Mesendoderm (in vitro differentiated cells): Measurements from ENCODE around the gene SERPINA7.
"Not testable (repeated sequence)": the region's sequence is repeated elsewhere in the genome, so short reads cannot be mapped to it uniquely, and the experiment has no call there.

Experiments
- DNase-seq: peaks from one replicate; pipeline ENCODE4 v3.0.0; 2013
- H2AK5ac ChIP-seq: 2 replicates; pipeline ENCODE4 v1.6.1; 2013; ENCODE audit warnings: low read length, inconsistent platforms
- H2BK120ac ChIP-seq: 2 replicates; pipeline ENCODE4 v1.6.1; 2013; ENCODE audit warnings: low read depth, mild to moderate bottlenecking, low read length, moderate library complexity, mixed read lengths
- H2BK15ac ChIP-seq: replicated peaks from 2 replicates; pipeline ENCODE4 v1.6.1; 2013; ENCODE audit warnings: low read depth, mild to moderate bottlenecking, moderate library complexity
- H2BK5ac ChIP-seq: 2 replicates; pipeline ENCODE4 v1.6.1; 2013; ENCODE audit warnings: low read length, inconsistent platforms
- H3K18ac ChIP-seq: 2 replicates; pipeline ENCODE4 v1.6.1; 2013; ENCODE audit warnings: mild to moderate bottlenecking, low read length, mixed read lengths
- H3K23ac ChIP-seq: one replicate; pipeline ENCODE4 v1.6.1; 2013; ENCODE audit warnings: low read length
- H3K27ac ChIP-seq: 2 replicates; pipeline ENCODE4 v1.5.1; 2013; ENCODE audit warnings: low read depth, mild to moderate bottlenecking, inconsistent platforms, low read length, moderate library complexity
- H3K27me3 ChIP-seq: 2 replicates; pipeline ENCODE4 v1.6.1; 2013; ENCODE audit warnings: low read length, control low read depth, mild to moderate bottlenecking, inconsistent platforms; ENCODE audit not compliant: insufficient read depth, poor library complexity
- H3K36me3 ChIP-seq: 2 replicates; pipeline ENCODE4 v1.6.1; 2013; ENCODE audit warnings: low read length, inconsistent platforms; ENCODE audit not compliant: control insufficient read depth, insufficient read depth
- H3K4ac ChIP-seq: one replicate; pipeline ENCODE4 v1.6.1; 2013; ENCODE audit warnings: low read depth, mild to moderate bottlenecking, low read length, moderate library complexity
- H3K4me1 ChIP-seq: 2 replicates; pipeline ENCODE4 v1.6.1; 2013; ENCODE audit warnings: low read depth, low read length, inconsistent platforms; ENCODE audit not compliant: control insufficient read depth
- H3K4me2 ChIP-seq: 2 replicates; pipeline ENCODE4 v1.6.1; 2013; ENCODE audit warnings: low read length
- H3K4me3 ChIP-seq: 2 replicates; pipeline ENCODE4 v1.5.1; 2013; ENCODE audit warnings: mild to moderate bottlenecking, low read length
- H3K56ac ChIP-seq: one replicate; pipeline ENCODE4 v1.6.1; 2013; ENCODE audit warnings: low read length
- H3K79me1 ChIP-seq: 2 replicates; pipeline ENCODE4 v1.6.1; 2013; ENCODE audit warnings: low read length, inconsistent platforms
- H3K79me2 ChIP-seq: 2 replicates; pipeline ENCODE4 v1.6.1; 2013; ENCODE audit warnings: mild to moderate bottlenecking, low read length; ENCODE audit not compliant: control insufficient read depth, insufficient read depth
- H3K9ac ChIP-seq: 2 replicates; pipeline ENCODE4 v1.6.1; 2013; ENCODE audit warnings: low read length, inconsistent platforms
- H4K5ac ChIP-seq: one replicate; pipeline ENCODE4 v1.6.1; 2013; ENCODE audit warnings: low read length
- H4K8ac ChIP-seq: one replicate; pipeline ENCODE4 v1.6.1; 2013; ENCODE audit warnings: low read depth, mild to moderate bottlenecking, control low read depth, low read length, moderate library complexity
- WGBS: extraction: QIAGEN DNeasy Blood & Tissue Kit; methylation state at CpG from one replicate; pipeline ENCODE4 v1.1.7; 2013; ENCODE audit warnings: low lambda C conversion rate, missing lambda C conversion rate; ENCODE audit not compliant: insufficient coverage; ENCODE audit errors: extremely low coverage; 5-methylcytosine and 5-hydroxymethylcytosine counted together

Gene SERPINA7

GRCh38 chrX:106009145-106009544 is 29.4 kb downstream of the SERPINA7 start:
- Histone ChIP-seq H3K18ac (no peak overlapping the region), H3K4me3 (no peak overlapping the region), H2BK5ac (no peak overlapping the region), H3K79me1 (no peaks in the 10 kb centered on the region), H3K36me3 (no peaks in the 10 kb centered on the region), H3K4me1 (no peaks in the 10 kb centered on the region), H3K27ac (no peak overlapping the region), H3K79me2 (no peaks in the 10 kb centered on the region), H4K5ac (no peak overlapping the region), H3K56ac (no peak overlapping the region), H3K23ac (no peak overlapping the region), H3K9ac (no peak overlapping the region), H3K4me2 (no peak overlapping the region), H4K8ac (no peak overlapping the region), H2AK5ac (no peak overlapping the region), H2BK120ac (no peak overlapping the region), H3K4ac (no peak overlapping the region), H3K27me3 (no peaks in the 10 kb centered on the region), H2BK15ac (no peak overlapping the region)
- WGBS, result no CpG with 5 or more reads among the region's 5 CpGs
- no peak for DNase-seq

DNA sequence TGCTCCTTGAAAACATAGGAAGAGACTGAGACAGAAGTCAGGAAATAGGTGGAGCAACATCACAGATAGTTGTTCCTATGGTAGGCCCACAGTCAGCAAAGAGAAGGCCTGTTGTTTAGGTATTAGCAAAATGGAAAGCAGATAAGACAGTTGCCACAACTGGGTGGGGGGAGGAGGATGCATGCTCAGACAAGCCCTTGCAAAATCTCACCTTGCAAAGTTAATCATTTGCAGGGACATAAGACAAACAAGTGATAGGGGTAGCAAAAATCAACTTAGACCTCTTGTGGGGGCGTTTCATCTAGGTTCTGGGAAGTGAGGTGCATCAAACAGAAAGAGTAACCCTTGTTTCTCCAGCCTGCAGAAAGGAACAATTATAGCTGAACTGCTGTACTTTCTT is 30.7 kb downstream of the SERPINA7 start:
- no peaks in the 10 kb centered on the region for H3K36me3 ChIP-seq
- H3K79me2 ChIP-seq, result no peaks in the 10 kb centered on the region
- H3K4ac ChIP-seq, result no peak overlapping the region
- no peak overlapping the region for H2BK15ac ChIP-seq
- H2BK120ac ChIP-seq, result no peak overlapping the region
- no peaks in the 10 kb centered on the region for H3K79me1 ChIP-seq
- no peak overlapping the region for H3K23ac ChIP-seq
- no peak overlapping the region for H4K8ac ChIP-seq
- H4K5ac ChIP-seq, result no peak overlapping the region
- H3K4me3 ChIP-seq, result no peak overlapping the region
- peak; percentile 23 for DNase-seq
- H2BK5ac ChIP-seq, result no peak overlapping the region
- H3K27me3 ChIP-seq, result no peaks in the 10 kb centered on the region
- H3K18ac ChIP-seq, result no peak overlapping the region
- H3K4me2 ChIP-seq, result no peak overlapping the region
- H3K4me1 ChIP-seq, result no peaks in the 10 kb centered on the region
- no peak overlapping the region for H2AK5ac ChIP-seq
- no peak overlapping the region for H3K27ac ChIP-seq
- no peak overlapping the region for H3K9ac ChIP-seq
- WGBS, result no CpG with 5 or more reads among the region's 1 CpG
- H3K56ac ChIP-seq, result no peak overlapping the region

GRCh38 chrX:106005684-106006083 is 32.8 kb downstream of the SERPINA7 start:
- Histone ChIP-seq H2AK5ac (no peak overlapping the region), H3K56ac (no peak overlapping the region), H3K79me1 (no peaks in the 10 kb centered on the region), H3K9ac (no peak overlapping the region), H4K8ac (no peak overlapping the region), H3K79me2 (no peaks in the 10 kb centered on the region), H3K4me2 (no peak overlapping the region), H3K4me3 (no peak overlapping the region), H3K23ac (no peak overlapping the region), H3K27ac (no peak overlapping the region), H3K18ac (no peak overlapping the region), H2BK5ac (no peak overlapping the region), H2BK15ac (no peak overlapping the region), H3K4ac (no peak overlapping the region), H3K4me1 (no peaks in the 10 kb centered on the region), H3K27me3 (no peaks in the 10 kb centered on the region), H4K5ac (no peak overlapping the region), H3K36me3 (no peaks in the 10 kb centered on the region), H2BK120ac (no peak overlapping the region)
- no peak for DNase-seq
- WGBS, result no CpG with 5 or more reads among the region's 2 CpGs

GRCh38 chrX:106000609-106001008 is 37.9 kb downstream of the SERPINA7 start:
- DNase-seq, result not testable (repeated sequence)
- WGBS, result no CpG with 5 or more reads among the region's 5 CpGs

GRCh38 chrX:106000203-106000602 is 38.3 kb downstream of the SERPINA7 start:
- Histone ChIP-seq H3K4me3 (no peak overlapping the region), H3K9ac (no peak overlapping the region), H2BK5ac (no peak overlapping the region), H3K23ac (no peak overlapping the region), H4K8ac (no peak overlapping the region), H2BK15ac (no peak overlapping the region), H3K4me1 (no peaks in the 10 kb centered on the region), H3K4me2 (no peak overlapping the region), H3K18ac (no peak overlapping the region), H3K56ac (no peak overlapping the region), H3K4ac (no peak overlapping the region), H3K27me3 (no peaks in the 10 kb centered on the region), H3K79me2 (no peaks in the 10 kb centered on the region), H3K27ac (no peak overlapping the region), H4K5ac (no peak overlapping the region), H2BK120ac (no peak overlapping the region), H2AK5ac (no peak overlapping the region), H3K36me3 (no peaks in the 10 kb centered on the region), H3K79me1 (no peaks in the 10 kb centered on the region)
- no peak for DNase-seq

More at GRCh38 chrX:106000609-106001008, 37.9 kb downstream of the SERPINA7 start:
- not testable (repeated sequence) for H2BK120ac ChIP-seq, H3K27me3 ChIP-seq, H2BK5ac ChIP-seq, H3K27ac ChIP-seq, H3K79me1 ChIP-seq, H3K4me3 ChIP-seq, H3K79me2 ChIP-seq, H3K4ac ChIP-seq, H2AK5ac ChIP-seq, H3K36me3 ChIP-seq, H3K18ac ChIP-seq, H3K9ac ChIP-seq, H3K4me2 ChIP-seq, H3K56ac ChIP-seq, H4K8ac ChIP-seq, H3K23ac ChIP-seq, H3K4me1 ChIP-seq, H4K5ac ChIP-seq, H2BK15ac ChIP-seq

GRCh38 chrX:105999294-105999693 is 39.2 kb downstream of the SERPINA7 start:
- no peak for DNase-seq
- H3K4me1 ChIP-seq, result no peaks in the 10 kb centered on the region
- no CpG with 5 or more reads among the region's 1 CpG for WGBS

More at GRCh38 chrX:105999294-105999693, 39.2 kb downstream of the SERPINA7 start:
- Histone ChIP-seq H3K4ac (no peak overlapping the region), H3K9ac (no peak overlapping the region), H2BK5ac (no peak overlapping the region), H3K27me3 (no peaks in the 10 kb centered on the region), H3K4me2 (no peak overlapping the region), H4K8ac (no peak overlapping the region), H3K18ac (no peak overlapping the region), H3K4me3 (no peak overlapping the region), H2AK5ac (no peak overlapping the region), H3K36me3 (no peaks in the 10 kb centered on the region), H3K23ac (no peak overlapping the region), H2BK15ac (no peak overlapping the region), H3K79me1 (no peaks in the 10 kb centered on the region), H3K56ac (no peak overlapping the region), H2BK120ac (no peak overlapping the region), H3K79me2 (no peaks in the 10 kb centered on the region), H3K27ac (no peak overlapping the region), H4K5ac (no peak overlapping the region)
